Astrocyte of the cerebellum (primary cell): ENCODE measurements around the gene C11orf16.

Source experiments
- DNase-seq: peaks from one replicate; pipeline ENCODE4 v3.0.0-alpha.2; 2011; ENCODE audit warnings: low read depth
- H3K4me3 ChIP-seq: 2 replicates; pipeline ENCODE4 v1.5.1; 2011; ENCODE audit warnings: mild to moderate bottlenecking, low read depth, low read length, moderate library complexity
- CTCF ChIP-seq: IDR thresholded peaks from 2 replicates; pipeline ENCODE4 v1.5.1; 2012; ENCODE audit warnings: low read length, low read depth, moderate library complexity, mild to moderate bottlenecking; ENCODE audit errors: missing control alignments
- in situ Hi-C: cut with HindIII; loops from 2 replicates; pipeline ENCODE4 v1.10.0; 2017; ENCODE audit warnings: low sequenced_read_pairs

C11orf16 gene

GRCh38 chr11:8913961-8914660 lies 18.6 kb downstream of the C11orf16 start:
- in situ Hi-C loops = no loop called here
- TF ChIP-seq CTCF = peak; percentile 76
- no peak for DNase-seq
- H3K4me3 ChIP-seq = no peak overlapping the region

- H3K4me3 ChIP-seq = peak within 1 kb of the TSS; percentile 80
- peak; percentile 88 for DNase-seq
- TF ChIP-seq CTCF = no peak
- in situ Hi-C loops = no loop called here
Measured at GRCh38 chr11:8911029-8911823, 21.5 kb downstream of the C11orf16 start, which contains the start of gene AKIP1. TSS of gene AKIP1 (plus strand) at chr11:8911189. CDS start at chr11:8911450, 261 bp downstream.

GRCh38 chr11:8910649-8911026 lies 22.1 kb downstream of the C11orf16 start:
- no peak for DNase-seq
- TF ChIP-seq CTCF = no peak
- in situ Hi-C loops = no loop called here
- peak overlapping the region; percentile 80 for H3K4me3 ChIP-seq

- in situ Hi-C loops = no loop called here
- no peak overlapping the region for H3K4me3 ChIP-seq
- no peak for TF ChIP-seq CTCF
- DNase-seq = no peak
Measured at GRCh38 chr11:8908099-8908498, 24.6 kb downstream of the C11orf16 start.

- H3K4me3 ChIP-seq = no peak overlapping the region
- no peak for TF ChIP-seq CTCF
- no peak for DNase-seq
- in situ Hi-C loops = no loop called here
Measured at GRCh38 chr11:8907116-8907515, 25.6 kb downstream of the C11orf16 start.

GRCh38 chr11:8905528-8906165 lies 27.1 kb downstream of the C11orf16 start:
- in situ Hi-C loops = no loop called here
- peak; percentile 38 for DNase-seq
- no peak overlapping the region for H3K4me3 ChIP-seq
- TF ChIP-seq CTCF = no peak
